Activated CD4-positive, alpha-beta T cell treated with anti-CD3 and anti-CD28 coated beads, Interleukin-2, Interleukin-6, amounts not matched to agents 100 ng/mL and 50 ng/mL, durations not matched to agents 16 hours and 8 hours (primary cell): Measurements from ENCODE around the gene EIF4EBP3.
"Not testable (repeated sequence)": the region's sequence is repeated elsewhere in the genome, so short reads cannot be mapped to it uniquely, and the experiment has no call there.

ENCODE experiments used
- DNase-seq: peaks from one replicate; pipeline ENCODE4 v3.0.0-alpha.2; 2020

The EIF4EBP3 gene

DNA sequence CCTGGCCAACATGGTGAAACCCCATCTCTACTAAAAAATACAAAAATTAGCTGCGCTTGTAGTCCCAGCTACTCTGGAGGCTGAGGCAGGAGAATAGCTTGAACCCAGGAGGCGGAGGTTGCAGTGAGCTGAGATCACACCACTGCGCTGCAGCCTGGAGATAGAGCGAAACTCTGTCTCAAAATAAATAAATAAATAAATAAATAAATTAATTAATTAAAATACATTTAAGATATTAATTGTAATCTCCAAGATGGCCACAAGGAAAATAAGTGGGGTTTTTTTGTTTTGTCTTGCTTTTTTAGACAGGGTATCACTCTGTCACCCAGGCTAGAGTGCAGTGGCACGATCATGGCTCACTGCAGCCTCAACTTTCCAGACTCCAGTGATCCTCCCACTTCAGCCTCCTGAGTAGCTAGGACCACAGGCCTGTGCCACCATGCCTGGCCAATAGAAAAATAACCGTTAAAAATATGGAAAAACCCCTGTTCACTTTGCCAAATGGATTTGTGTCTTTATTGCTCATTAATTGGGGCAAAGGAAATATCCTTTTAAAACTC lies 31.8 kb downstream of the EIF4EBP3 start:
- DNase-seq = not testable (repeated sequence)

DNA sequence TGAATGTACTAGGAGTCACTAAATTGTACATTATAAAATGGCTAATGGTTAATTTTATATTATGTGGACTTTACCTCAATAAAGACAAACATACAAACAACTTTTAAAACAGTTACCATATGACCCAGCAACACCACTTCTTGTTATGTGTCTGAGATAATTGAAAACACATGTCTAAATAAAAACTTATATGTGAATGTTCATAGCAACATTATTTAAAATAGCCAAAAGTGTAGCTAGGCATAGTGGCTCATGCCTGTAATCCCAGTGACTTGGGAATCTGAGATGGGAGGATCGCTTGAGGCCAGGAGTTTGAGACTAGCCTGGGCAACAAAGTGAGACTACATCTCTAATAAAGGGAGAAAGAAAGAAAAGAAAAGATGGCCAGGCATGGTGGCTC lies 40.0 kb downstream of the EIF4EBP3 start:
- no peak for DNase-seq

DNA sequence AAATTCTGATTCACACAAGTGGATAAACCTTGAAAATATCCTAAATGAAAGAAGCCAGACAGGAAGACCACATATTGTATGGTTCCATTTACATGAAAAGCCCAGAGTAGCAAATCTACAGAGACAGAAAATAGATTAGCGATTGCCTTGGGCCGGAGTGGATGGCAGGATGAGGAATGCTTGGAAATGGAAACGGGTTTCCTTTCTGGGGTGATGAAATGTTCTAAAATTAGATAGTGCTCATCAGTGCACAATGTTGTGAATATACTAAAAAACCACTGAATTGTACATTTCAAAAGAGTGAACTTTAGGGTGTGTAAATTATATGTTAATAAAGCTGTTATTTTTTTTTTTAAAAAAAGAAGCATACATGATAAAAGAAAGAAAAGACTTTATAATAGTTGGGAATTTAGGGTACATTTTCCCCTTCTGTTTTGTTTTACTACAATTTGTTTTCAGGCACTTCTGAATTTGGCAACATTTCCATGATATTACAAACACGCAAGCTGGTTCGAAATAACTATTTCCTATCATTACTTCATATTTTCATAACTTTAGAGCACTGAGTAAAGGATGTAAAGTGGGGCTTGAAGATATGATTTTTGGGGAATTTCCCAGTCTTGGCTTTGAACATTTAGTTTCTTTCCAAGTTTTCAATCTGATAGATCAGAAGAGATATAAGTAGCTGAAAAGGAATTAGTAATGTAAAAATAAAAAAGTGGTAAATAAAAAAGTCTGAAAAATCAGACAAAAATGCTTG lies 41.0 kb downstream of the EIF4EBP3 start:
- DNase-seq = no peak

DNA sequence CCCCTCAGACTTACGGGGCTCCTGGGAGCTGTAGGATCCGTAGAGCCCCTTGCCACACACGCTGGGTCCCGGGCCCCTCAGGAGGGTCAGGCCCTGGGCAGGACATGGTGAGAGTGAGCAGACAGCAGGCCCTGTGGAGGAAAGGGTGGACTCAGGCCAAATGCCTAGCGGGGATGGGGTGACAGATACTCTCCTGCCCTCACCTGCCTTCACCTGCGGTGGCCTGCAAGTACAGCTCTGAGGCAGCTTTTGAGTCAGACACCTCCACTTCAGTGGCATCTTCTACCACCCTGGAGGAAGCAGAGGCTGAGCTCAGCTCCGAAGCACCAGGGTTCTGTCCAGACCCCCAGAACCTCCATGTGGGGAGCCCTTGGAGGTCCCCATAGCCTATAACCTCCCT lies 43.4 kb downstream of the EIF4EBP3 start:
- DNase-seq = no peak

- no peak for DNase-seq
Observed at GRCh38 chr5:140591747-140592372, 44.4 kb downstream of the EIF4EBP3 start.

DNA sequence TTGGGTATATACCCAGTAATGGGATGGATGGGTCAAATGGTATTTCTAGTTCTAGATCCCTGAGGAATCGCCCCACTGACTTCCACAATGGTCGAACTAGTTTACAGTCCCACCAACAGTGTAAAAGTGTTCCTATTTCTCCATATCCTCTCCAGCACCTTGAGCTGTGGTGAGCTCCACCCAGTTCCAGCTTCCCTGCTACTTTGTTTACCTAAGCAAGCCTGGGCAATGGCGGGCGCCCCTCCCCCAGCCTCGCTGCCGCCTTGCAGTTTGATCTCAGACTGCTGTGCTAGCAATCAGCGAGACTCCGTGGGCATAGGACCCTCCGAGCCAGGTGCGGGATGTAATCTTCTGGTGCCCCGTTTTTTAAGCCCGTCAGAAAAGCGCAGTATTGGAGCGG lies 45.6 kb downstream of the EIF4EBP3 start:
- not testable (repeated sequence) for DNase-seq

GRCh38 chr5:140594169-140594568 lies 46.7 kb downstream of the EIF4EBP3 start:
- DNase-seq = no peak

- no peak for DNase-seq
Observed at GRCh38 chr5:140595538-140596300, 48.3 kb downstream of the EIF4EBP3 start.

- no peak for DNase-seq
Observed at GRCh38 chr5:140596321-140596741, 48.9 kb downstream of the EIF4EBP3 start.

DNA sequence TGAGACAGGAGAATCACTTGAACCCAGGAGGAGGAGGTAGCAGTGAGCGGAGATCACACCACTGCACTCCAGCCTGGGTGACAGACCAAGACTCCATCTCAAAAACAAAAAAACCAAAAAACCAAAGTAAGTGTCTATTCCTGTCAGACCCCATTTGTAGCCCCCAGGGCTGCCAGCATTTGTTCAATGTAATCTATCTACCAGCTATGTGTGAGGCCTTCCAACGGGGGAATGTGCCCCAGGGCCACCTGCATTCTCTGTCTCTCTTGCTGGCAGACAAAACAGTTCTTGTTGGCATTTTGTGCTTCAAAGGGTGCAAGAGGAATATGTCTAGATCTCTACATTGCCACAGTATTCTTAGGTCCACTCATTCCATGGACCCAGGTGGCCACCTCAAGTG lies 51.4 kb downstream of the EIF4EBP3 start:
- DNase-seq = no peak
